Right renal pelvis (tissue), 4 donors: ENCODE data around the gene ACAP3. TPM values are rescaled to one million over a fixed set of nuclear protein-coding genes. Genes with fewer than 3 reads are reported as not detected.

Experiments used
- DNase-seq, 4 donors: peaks; one replicate each; pipeline ENCODE4 v3.0.0-alpha.2; 2013; ENCODE audit warnings: low read depth in 4 of 4, low spot score in 3 of 4, missing footprints in 1 of 4
- polyA plus RNA-seq, 4 donors: library from polyadenylated mRNA; unstranded; fragments of 120-200 nt; gene quantifications; one replicate each; pipeline ENCODE4 v1.2.1, GENCODE V29; 2013; ENCODE audit not compliant: insufficient read length in 4 of 4

ACAP3 gene
- polyA plus RNA-seq, 4 donors, result 21.7 to 38.7 (median 24.4) TPM

DNA sequence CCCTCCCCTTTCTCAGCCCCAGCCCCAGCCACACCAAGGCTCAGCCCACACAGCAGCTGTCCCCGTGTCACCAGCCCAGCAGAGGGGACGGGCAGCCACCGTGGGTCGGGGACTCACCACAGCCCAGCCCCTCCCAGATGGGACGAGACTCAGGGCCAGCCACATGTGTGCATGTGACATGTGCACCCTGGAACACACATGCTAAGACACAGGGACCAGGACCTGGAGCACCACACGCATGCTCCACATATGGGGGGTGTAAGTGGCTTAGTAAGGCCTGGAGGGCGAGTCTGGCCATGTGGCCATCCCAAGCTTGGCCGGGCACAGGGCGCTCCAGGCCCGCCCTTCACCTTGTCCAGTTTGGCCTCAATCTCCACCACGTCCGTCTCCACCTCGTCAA is 4.0 kb downstream of the ACAP3 start:
- no peak for DNase-seq

DNA sequence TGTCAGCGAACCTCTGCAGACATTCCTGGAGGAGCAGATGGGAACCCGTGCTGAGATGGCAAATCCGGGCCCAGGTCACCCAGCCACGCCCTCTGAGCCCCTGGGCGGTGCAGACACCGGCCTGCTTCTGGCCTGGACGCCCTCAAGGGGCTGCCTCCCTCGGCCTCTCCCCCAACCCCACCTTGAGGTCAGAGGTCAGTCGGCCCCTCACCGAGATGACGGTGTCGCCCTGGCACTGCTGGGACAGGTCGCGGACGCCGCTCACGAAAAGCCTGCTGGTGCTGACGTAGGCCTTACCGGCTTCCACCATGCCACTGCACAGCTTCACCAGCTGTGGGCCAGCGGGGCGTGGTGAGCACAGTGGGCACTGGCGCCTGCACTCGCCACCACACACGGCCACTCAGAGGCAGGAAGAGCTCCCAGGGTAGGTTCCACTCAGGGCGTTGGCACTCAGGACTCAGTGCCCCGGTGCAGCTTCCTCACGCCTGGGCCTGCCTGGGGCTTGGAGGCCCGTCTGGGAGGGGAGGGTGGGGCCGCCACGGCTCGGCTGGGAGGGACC is 4.7 kb downstream of the ACAP3 start:
- DNase-seq, result no peak

DNA sequence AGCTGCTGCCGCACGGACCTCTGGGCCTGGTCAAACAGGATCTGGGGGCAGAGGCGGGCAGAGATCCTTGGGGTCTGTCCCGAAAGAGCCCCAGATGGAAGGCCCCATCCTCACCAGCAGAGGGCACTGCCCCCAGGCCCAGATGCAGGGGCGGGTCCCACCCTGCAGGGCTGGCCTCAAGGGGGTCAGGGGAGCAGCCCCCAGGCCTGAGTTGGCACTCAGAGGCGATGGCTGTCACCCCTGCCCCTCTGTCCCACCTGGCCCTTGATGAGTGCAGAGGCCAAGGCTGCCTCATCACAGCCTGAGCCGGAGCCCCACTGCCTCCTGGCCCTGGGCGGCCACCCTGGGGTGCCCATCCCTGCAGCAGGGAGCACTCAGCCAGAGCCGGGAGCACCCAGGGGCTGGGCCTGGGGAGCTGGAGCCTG is 5.7 kb downstream of the ACAP3 start:
- DNase-seq, result no peak

DNA sequence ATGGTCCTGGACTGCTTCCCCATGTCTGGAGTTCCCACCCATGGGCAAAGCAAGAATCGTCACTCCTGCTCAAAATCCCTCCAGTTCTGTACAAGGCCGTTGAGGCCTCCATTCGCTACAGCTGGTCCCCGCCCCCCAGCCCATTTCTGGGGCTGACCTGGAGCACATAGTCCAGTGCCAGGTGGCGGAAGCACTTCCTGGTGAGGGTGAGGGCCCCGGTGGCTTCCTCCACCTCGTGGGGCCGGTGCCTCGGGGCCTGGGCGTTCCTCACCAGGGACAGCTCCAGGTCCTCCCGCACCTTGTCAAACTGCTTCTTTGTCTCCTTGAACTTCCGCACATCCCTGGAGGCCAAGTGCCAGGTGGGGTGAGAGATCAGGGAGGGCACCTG is 7.4 kb downstream of the ACAP3 start:
- DNase-seq, result no peak

DNA sequence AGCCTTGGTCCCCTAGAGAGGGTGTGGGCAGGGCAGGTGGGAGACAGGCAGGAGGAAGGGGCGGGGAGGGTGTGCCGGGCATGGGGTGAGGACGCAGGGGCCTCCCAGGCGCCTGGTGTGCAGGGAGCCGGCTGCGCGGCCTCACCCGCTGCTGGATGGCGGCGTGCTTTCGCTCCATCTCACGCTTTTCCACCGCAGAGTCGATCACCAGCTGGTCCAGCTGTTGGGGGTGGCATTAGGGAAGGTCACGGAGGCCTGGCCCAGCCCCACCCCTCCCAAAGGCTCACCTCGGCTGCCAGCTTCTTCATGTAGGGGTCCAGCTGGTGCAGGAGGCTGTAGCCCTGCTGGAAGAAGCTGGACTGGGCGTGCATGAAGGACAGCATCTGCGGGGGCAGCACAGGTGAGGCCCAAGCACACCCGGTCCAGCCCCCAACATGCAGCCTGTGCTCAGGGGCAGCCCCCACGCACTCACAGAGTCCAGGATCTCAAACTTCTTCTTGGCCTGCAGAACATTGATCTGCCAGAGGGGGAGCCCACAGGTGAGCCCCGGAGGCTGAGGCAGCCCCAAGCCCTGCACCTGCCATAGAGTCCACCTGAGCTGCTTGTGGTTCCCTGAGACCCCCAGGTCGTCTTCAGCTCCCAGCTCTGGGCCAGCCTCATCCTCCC is 7.9 kb downstream of the ACAP3 start:
- DNase-seq, result no peak

DNA sequence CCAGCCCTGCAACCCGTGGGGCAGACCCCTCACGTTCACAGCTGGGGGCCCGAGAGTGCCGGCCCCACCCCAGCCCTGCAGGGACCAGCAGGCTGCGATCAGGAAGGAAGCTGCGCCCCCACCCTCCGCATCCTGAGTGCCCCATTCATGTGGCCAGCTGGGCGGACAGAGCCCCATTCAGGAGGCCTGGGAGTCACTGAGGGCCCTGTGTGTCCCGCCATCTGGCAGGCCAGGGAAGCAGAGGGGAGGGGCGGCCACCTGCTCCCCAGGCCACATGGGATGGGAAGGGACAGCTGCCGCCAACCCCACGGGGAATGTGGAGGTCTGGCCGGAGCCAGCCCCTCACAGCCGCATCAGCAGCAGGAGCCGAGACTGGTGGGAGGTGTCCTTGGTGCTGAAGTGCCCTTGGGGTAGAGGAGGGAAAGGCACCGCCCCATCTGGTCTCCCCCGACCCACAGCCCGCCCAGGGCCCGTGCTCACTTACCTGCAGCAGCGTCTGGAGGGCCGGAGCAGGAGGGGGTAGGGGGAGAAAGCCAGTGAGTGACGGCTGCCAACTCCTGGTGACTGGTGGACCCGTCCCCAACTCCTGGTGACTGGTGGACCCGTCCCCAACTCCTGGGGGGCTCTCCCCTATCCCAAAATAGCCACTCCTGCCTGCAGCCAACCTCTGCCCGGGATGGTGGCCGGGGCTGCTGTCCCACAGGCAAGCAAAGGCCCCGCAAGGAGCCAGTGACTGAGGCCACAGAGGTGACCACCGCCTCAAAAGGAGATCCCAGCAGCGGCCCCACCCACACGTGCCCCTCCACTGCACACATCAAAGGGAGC is 8.7 kb downstream of the ACAP3 start:
- DNase-seq, result no peak

DNA sequence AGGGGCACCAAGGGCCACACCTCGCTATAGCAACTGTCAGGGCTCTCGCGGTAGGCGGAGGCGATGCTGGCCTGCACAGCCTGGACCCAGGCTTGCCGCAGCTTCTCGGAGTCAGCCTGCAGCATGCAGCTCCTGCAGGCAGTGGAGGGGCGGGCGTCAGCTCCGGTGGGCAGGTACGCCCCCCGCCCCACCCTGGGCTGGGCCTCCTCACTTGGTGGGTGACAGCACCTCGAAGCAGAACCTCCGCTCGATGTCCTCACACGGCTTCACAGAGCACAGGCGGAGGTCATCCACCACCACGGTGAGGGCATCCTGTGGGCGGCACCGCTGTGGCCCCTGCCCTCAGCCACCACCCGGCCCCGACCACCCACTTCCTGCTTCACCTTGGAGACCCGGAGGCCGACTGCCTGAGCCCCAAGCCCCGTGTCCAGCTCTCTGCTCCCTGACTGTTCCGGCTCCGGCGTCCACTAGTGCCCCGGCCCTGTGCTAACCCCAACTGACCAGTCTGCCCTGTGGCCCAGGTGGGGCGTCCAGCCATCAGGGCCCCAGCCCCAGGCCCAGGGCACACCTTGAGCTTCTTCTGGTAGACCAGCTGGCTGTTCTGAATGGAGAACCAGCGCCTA is 9.8 kb downstream of the ACAP3 start:
- DNase-seq, result no peak

DNA sequence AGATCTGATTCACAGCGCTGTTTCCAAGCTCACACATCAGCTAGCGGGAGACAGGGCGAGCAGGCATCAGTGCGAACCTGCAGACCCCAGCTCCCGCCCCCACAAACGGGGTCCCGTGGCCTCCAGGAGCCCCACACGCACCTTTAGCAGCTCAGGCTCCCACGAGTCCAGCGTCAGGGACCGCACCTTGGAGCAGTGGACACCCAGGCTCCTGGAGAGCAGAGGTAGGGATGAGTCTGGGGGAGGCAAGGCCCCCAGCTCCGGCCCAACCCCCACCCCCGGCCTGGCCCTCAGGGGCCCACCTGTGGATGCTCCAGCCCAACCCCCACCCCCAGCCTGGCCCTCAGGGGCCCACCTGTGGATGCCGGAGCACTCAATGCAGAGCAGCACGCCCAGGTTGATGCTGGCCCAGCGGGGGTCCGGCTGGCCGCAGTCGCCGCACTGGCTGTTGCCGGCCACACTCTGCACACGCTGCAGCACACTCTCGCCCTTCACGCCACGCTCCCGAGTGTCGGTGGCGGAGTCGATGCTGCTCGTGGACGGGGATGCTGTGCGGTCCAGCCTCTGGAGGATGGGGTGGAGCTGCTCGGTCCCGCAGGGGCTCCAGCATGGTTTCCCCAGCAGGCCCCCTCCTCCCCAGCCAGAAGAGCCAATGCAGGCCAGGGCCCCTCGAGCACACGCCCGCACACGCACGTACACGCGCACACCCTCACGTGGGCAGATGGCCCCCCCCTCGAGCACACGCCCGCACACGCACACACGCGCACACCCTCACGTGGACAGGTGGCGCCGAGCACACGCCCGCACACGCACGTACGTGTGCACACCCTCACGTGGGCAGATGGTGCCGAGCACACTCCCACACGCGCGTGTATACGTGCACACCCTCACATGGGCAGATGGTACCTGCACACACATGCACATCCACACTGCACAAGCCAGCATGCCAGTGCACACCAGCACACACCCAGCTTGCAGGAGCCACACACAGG is 11.4 kb downstream of the ACAP3 start:
- DNase-seq, result no peak

DNA sequence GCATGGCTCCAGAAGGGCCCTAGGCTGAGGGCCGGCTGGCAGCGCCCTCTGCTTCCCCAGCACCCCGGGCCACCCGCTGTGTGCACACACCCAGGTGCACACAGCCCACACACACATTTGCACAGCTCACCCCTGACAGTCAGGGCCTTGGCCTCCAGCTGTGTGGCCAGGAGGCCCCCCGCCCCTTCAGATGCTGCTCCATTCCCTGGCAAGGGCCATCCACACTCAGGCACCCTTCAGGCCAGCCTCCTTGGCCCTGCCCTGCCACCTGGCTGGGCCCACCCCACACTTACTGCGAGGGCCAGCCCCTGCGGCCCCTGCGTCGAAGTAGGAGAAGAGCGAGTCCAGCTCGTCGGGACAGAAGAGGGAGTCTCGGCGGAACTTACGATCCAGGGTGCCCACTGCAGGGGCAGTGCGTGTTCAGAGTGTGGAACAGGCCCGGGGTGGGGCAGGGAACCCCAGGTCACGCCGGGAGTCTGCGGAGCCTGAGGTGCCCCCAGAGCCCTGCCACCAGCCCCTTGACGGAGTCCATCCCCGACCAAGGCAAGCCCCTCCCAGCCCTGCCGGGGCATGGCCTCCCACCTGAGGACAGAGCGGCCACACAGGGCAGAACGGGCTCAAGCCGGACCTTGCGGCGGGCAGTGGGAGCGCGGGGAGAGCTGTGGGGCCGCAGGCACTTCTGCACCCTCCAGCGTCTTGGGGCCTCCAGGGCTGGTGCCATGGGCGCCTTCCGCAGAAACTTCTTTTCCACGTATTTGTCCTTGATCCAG is 12.4 kb downstream of the ACAP3 start:
- no peak for DNase-seq

DNA sequence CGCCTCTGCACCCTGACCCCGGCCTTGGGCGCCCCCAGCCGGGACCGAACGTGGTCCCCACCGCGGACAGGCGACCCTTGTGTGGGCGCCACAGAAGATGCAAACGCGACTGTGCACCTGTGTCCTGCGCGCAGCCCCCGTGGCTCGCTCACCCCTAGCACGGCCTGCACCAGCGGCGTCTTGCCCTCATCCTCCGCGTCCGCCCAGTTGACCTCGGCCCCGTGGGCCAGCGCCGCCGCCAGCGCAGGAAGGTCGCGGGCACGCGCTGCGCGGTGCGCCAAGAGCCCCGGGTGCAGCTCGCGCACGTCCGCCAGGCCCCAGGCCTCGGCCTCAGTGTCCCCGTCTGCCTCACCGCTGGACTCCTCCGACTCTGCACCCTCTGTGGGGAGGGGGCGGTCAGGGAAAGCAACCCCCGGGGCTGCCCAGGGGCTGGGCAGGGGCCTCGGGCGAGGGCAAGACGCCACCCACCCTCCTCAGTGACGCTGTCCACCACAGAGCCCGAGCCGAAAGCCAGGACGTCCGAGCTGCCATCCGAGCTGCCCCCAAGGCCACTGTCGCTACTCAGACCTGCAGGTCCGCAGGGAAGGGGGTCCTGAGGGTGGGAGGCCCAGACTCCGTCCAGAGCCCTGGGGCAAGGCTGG is 13.4 kb downstream of the ACAP3 start:
- DNase-seq, result no peak

DNA sequence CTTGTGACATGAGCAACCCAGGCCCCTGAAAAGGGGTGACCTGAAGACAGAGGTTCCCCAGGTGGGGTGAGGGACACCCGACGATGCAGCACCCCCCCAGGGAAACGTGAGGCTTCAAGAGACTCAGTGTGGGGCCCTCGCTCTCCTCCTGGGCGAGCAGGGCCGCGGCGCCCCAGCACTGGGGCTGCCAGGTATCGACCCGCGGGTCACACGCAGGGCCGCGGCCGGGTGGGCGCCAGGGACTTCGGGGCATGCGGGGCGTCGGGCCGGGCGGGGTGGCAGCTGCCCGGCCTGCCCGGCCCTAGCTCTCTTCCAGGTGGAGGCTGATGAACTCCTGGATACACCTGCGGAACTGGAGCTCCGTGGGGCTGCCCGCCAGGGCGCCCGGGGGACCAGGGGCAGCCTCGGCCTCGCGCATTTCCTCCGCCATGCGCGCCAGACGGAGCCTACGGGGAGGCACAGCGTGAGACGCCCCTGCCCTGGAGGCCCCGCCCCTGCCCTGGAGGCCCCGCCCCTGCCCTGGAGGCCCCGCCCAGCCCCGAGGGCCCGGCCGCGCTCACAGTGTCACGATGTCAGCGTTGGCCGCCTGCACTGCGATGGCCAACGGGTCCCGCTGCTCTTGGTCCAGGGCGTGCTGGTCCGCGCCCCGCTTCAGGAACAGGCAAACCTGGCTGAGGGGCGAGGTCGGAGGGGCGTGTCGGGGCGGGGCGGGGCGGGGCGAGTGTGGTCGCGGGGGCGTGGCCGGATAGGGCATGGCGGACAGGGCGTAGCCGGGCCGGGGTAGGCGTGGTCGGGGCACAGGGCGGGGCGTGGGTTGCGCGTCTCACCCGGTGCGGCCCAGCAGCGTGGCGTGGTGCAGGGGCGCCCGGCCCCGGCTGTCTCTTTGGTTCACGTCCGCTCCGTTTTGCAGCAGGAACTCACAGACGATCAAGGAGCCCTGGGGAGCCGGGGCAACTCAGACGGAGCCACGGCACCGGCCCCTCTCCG is 14.2 kb downstream of the ACAP3 start:
- DNase-seq, result no peak

DNA sequence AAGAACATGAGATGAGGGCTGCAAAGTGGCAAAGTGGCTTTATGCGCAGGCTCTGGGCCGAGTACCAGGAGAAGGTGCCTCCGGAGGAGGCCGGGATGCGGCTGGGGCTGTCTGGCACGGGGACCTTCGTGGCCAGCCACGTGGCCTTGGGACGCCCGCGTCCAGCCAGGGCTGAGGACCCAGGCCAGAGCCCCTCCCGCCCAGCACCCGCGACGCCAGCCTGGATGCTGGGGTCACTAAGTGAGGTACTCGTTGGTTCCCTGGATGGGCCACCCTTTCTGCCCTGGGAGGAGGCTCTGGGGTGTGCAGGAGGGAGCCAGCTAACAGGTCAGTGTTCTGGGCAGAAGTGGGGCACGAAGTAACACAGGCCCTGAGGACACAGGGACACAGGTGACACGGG is 14.9 kb downstream of the ACAP3 start:
- no peak for DNase-seq

DNA sequence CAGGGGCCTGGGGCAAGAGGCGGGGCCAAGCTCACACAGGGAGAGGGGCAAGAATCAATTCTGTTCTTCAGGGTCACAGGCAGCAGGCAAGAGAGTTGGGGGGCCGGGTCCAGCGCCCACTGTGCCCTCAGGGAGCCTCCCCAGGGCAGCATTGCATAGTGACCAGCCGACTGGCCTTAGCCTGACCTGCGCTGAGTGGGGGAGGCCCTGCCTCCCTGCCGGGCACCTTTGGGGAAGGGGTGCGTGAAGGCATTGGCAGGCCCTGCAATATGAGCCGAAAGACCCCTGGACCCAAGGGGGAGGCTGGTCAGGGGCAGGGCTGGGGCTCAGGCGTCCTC is 15.3 kb downstream of the ACAP3 start:
- DNase-seq, result no peak

DNA sequence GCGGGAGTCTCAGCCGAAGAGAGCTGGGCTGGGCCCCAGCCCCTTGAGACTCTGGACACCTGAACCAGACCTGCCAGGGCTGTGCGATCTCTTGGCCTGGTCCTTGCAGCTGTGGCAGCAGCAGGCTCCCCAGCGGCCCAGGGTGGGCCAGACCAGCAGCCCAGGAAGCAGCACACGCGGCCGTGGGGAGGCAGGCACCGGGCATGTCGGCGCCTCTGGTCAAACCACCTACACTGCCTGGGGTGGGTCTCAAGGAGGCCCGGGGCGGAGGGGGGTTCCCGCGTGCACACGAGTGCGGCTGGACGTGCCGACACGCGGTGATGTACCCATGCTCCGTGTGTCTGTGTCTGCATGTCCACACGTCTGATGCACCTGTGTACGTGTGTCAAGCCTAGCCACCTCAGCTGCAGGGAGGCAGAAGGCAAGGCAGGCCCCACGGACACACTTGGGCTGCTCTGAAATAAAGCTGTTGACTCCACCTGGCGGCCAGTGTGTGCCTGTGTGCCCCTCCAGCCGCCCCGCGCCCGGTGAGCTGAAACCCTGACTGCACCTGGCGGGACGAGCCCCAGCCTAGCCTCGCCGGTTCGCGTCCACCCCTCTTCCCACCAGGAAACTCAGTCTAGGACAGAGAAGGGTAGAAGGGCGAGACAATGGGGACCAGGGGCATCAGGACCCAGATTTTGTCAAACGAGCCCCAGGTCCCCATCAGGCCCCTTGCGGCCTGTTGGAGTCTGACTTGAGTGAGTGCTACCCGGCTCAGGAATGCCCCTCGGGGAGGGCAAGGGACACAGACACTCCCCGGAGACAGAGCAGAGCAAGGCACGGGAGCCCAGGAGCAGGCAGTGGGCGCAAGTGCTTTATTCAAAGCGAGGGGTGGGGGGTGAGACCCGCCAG is 15.9 kb downstream of the ACAP3 start:
- peak in 3 of 4 donors; percentile 47 to 62 (median 57) for DNase-seq

DNA sequence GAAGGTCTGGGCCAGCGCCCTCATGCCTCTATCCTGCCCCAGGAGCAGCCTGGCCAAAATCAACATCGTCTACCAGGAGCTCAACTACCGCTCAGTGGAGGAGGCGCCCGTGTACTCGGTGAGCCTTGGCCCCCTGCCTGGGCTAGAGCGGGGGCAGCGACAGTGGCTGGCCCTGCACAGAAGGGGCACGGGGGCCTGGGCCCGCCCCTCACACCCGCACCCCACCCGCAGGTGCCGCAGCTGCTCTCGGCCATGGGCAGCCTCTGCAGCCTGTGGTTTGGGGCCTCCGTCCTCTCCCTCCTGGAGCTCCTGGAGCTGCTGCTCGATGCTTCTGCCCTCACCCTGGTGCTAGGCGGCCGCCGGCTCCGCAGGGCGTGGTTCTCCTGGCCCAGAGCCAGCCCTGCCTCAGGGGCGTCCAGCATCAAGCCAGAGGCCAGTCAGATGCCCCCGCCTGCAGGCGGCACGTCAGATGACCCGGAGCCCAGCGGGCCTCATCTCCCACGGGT is 16.7 kb downstream of the ACAP3 start:
- DNase-seq, result no peak

DNA sequence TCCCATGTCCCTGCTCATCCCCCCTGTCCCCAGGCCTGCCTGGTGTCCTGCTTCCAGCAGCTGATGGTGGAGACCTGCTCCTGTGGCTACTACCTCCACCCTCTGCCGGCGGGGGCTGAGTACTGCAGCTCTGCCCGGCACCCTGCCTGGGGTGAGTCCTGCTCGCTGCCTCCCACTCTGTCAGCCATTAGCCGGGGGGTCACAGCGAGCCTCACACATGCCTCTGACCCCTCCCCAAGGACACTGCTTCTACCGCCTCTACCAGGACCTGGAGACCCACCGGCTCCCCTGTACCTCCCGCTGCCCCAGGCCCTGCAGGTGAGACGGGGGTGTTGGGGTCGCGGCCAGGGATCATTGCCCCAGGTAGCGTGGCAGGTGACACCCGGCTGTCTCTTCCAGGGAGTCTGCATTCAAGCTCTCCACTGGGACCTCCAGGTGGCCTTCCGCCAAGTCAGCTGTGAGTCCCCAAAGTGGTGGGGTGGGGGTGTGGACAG is 17.4 kb downstream of the ACAP3 start:
- no peak for DNase-seq
